GM19463 (cell line): ENCODE results near the gene MICAL3.
"Not testable (repeated sequence)": the region's sequence is repeated elsewhere in the genome, so short reads cannot be mapped to it uniquely, and the experiment has no call there.

Experiments
- ATAC-seq: cut with Tn5 transposase; IDR thresholded peaks from one replicate; pipeline ENCODE4 v1.9.1; 2021; ENCODE audit warnings: mild to moderate bottlenecking, moderate library complexity; ENCODE audit not compliant: unreplicated experiment

The MICAL3 gene

DNA sequence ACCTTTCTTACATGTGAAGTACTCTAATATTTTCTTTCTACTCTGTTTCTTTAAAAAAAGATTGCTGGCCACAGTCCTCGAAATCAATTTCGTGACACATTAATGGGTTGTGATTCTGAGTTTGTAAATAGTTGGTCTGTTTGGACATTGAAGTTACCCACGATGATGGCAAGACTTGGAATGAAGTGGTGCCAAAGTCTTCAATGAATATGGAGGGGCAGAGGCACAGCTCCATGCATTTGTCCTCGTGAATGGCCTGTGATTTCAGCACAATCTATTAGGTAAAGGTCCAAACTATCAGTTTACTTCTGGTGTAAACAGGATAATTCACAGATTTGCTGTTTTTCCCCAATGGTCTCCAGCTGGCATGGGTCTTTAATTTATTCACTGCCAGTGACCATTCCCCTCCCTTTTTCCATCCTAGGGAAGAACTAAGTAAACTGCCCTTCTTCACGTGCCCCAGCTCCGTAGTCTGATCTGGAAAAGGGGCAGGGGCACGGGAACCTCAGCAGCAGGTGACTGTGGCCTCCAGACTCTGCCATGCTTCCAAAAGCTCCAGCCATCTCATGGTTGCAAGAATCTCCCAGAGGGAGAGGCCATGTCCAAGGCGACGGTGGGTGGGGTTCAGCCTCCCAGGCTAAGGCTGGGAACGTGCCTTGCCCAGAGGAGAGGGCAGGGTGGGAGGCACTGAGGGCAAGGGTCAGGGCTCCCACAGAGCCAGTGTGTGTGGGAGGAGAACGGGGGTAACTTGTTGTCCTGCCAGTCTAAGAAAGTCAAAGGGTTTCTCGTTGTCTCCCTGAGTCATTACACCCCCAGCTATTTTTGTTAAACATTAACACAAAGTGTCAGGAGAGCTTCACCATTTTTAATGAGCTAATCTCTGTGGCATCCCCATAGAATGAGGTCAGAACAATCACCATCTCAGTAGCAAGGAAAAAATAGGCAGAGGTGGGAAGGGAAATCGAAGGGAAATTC, 36.6 kb upstream of the MICAL3 start:
- no peak for ATAC-seq

DNA sequence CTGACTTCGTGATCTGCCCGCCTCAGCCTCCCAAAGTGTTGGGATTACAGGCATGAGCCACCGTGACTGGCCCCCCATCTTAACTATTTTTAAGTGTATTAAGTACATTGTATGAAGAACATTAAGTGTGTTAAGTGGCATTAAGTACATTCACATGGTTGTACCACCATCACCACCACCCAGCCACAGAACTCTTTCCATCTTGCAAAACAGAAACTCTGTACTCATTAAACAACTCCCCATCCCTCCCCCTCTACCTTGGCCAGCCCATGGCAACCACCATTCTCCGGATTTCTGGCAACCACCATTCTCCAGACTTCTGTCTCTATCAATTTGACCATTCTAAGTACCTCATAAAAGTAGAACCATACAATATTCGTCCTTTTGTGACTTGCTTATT, 35.6 kb upstream of the MICAL3 start:
- ATAC-seq: no peak

DNA sequence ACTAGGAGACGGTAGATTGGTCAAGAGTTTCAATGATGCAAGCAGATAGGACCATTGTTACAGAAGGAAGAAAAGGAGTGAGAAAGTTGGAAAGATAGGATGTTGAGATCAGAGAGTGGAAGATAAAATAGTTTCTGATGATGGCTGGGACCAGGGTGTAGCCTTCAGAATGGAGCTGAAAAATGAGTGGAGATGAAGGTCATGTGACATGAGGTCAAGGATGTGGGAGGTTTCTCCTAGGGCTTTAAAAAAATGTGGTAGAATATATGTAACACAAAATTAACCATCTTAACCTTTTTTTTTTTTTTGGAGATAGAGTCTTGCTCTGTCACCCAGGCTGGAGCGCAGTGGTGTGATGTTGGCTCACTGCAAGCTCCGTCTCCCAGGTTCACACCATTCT, 35.1 kb upstream of the MICAL3 start:
- ATAC-seq: no peak

DNA sequence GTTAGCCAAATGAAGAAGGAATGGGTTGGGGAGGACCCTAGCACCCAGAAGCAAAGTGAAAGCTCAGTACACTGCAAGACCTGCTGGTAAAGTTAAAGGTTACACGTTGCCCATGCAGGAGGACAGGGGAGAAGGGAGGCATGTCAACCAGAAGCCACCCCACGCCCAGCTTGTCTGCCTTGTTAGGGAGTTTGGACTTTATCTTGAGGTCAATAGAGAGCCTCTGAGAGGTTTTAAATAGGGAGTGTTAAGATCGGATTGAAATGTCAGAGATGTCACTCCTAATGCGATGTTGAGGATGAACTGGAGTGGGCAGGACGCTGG, 34.7 kb upstream of the MICAL3 start:
- ATAC-seq: no peak

DNA sequence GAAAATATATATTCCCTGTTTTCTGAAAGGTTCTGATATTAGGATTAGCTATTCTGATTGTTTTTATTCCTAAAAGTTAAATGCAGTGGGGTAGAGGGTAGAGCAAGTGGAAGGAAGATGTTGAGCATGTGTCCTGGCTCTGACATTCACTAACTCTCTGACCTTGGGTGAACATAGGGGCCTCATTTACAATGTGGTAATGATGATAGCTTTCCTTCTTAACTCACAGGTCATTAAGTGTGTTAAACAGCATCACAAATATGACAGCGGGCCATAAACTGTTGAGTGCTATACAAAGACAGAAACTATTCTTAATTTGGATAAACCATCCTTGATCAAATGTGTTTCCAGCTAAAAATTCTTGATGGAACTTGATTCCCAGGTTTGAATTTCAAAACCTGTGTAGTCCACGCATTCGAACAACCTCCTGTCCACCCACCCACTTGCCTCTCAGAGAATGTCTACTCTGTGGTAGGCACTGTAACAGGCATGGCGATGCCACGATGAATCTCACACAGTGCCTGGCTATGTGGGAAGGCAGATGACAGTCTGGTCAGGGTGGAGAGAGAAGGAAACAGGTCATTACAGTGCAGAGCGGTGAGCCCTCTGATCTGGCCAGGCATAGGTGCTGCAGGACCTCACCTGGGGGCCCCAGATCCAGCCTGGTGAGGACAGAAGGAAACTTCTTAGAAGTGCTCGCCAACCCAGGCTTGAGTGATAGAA, 34.2 kb upstream of the MICAL3 start:
- ATAC-seq: no peak

DNA sequence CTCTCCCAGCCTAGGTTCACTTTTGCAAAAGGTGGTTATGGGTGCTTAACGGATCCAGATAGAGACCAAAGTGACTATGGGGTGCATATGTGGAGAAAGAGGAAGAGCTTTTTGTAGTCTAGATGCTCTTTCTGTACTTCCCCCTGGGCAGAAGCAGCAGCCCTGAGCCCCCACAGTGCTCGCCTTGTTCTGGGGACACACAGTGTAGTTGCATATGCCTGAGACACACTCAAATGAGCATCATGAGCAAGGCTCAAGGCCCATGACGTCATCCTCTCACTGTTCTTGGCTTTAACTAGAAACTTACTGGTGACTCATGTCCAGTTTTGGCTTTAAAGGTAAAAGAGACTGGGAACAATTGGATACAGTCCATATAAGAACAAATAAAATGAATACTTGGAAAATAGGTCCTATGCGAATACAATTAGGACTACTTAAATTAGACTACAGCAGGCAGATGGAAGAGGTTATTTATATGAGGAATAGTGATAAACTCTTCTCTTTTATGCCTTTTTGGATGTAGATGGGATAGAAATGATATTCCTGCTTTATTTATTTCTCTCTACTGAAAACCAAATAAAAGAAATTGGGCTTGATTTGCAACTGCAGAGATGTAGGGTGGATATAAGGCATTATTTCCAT, 33.3 kb upstream of the MICAL3 start:
- peak; percentile 46 for ATAC-seq

DNA sequence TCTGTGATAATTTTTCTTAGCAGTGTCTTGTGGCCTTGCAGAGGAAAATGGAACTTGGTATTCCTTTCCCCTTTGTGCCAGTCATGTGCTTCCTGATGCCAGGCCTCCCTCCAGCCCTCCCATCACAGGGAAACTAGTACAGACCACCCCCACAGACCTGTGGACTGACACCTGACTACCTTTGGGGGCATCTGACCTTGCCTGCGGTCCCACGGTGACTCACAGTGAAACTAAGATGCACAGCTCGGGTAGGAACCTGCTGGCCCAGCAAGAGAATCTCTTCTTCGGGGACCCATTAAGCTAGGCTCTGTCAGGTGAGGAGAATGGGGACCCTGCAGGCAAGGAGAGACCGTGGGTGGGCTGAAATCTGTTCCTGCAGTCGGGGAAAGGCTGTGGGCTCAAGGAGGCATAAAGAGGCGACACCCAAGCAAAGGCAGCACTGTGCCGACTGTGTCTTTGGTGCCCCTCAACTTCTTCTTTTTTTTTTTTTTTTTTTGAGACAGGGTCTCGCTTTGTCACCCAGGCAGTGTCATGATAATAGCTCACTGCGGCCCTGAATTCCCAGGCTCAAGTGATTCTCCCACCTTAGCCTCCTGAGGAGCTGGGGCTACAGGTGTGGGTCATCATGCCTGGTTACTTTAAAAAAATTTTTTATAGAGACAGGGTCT, 32.6 kb upstream of the MICAL3 start:
- ATAC-seq: peak; percentile 62

DNA sequence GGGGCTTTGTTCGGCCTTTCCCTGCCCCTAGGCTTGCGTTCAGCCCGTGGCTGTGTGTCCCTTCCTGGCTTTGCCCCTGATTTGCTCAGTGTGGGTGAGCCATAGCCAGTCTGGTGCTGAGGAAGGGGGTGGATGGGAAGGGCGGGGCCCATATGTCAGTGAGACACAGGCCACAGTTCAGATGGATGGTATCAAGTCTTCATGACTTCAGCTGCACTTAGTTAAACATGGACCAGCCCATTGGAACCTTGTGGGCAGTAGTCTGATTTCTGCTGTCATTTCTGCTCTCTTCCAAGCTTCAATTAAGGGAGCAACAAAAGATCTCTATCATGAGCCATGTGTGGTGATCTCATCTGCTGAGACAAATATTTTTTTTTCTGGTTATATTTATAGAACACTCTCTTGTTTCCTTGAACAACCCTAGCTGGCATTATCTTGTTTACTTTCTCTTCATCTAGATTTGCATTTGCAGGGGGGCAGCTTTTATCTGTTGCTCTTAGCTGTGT, 31.9 kb upstream of the MICAL3 start:
- no peak for ATAC-seq

DNA sequence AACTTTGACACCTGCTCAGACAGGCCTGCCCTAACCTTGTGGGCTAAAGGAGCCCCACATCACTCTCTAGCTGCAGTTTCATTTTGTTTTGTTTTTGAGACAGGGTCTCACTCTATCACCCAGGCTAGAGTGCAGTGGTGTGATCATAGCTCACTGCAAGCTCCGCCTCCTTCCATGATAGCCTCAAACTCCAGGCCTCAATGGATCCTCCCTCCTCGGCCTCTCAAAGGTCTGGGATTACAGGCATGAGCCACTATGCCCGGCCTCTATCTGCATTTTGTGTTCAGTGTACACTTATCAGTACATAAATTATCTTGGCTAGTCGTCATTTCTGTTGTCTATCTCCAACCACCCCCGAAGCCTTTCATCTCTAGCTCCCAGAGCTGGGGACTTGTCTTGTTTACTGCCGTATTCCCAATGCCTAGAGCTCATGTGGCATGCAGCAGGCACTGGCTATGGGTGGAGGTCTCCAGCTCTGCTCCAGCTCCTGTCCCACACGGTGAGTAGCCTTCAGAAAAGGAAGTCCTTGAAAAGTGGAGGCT, 31.3 kb upstream of the MICAL3 start:
- ATAC-seq: no peak

DNA sequence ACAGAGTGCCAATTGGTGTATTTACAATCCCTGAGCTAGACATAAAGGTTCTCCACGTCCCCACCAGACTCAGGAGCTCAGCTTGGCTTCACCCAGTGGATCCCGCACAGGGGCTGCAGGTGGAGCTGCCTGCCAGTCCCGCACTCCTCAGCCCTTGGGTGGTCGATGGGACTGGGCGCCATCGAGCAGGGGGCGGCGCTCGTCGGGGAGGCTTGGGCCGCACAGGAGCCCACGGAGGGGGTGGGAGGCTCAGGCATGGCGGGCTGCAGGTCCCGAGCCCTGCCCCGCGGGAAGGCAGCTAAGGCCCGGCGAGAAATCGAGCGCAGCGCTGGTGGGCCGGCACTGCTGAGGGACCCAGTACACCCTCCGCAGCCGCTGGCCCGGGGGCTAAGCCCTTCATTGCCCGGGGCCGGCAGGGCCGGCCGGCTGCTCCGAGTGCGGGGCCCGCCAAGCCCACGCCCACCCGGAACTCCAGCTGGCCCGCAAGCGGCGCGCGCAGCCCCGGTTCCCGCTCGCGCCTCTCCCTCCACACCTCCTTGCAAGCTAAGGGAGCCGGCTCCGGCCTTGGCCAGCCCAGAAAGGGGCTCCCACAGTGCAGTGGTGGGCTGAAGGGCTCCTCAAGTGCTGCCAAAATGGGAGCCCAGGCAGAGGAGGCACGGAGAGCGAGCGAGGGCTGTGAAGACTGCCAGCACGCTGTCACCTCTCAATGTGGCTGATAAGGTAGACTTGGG, 29.0 kb upstream of the MICAL3 start:
- not testable (repeated sequence) for ATAC-seq

DNA sequence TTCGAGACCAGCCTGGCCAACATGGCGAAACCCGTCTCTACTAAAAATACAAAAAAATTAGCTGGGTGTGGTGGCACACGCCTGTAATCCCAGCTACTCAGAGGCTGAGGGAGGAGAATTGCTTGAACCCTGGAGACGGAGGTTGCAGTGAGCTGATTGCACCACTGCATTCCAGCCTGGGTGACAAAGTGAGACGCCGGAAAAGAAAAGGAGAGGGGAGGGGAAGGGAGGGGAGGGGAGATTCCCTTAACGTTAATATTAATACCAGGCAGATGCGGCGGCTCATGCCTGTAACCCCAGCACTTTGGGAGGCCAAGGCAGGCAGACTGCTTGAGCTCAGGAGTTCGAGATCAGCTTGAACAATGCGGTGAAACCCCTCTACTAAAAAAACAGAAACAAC, 26.8 kb upstream of the MICAL3 start:
- not testable (repeated sequence) for ATAC-seq

DNA sequence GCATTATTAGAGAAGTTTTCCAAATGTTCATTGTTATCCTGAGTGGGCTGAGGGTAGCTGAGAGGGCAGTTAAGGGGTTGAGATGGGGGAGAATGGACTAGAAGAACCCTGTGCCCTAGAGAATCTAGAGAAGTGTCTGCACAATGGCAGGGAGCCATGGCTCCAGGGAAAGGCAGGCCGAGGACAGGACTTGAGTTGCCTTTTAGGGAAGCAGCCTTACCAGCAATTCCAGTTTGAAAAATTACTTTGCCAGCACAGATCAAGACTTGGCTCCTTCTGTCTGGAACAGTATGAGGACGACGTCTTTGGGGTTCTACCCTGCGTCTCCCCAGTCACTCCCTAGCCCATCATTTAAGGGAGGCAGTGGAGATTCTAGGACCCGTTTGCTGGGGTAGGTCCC, 25.7 kb upstream of the MICAL3 start:
- no peak for ATAC-seq

DNA sequence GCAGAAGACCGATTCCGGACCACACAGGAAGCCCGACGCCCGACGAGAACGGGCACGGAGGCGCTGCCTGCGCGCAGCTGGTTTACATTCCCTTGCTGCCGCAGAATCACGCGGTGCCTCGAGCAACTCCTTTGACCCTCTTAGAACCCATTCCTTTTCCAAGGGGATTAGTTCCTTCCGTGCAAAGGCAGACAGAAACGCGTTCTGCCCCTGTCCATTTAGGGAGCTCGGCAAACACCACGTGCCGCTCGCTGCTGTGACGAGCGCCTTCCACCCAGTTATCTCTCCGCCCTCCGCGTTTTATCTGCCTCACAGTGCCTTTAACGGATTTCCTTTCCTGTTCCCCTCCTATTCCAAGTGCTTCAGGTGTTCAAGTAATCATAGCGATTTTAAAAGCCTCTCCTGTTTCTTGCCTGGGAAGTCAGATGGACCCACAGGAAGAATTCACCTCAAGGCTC, 24.1 kb upstream of the MICAL3 start:
- no peak for ATAC-seq

DNA sequence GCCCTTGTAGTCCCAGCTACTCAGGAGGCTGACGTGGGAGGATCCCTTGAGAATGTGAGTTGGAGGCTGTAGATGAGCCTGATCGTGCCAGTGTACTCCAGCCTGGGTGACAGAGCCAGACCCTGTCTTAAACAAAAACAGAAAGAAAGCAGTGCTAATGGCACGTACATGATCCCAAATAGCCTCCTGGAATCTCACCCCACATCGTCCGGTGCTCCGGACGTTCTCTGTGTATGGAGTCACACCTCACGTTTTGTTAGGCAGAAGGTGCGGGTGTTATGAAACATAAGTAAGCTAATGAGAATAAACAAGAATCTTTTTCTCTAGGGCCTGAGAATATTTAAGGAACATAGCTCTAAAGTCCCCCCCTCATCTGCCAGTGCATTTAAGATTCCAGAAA, 23.7 kb upstream of the MICAL3 start:
- ATAC-seq: no peak

DNA sequence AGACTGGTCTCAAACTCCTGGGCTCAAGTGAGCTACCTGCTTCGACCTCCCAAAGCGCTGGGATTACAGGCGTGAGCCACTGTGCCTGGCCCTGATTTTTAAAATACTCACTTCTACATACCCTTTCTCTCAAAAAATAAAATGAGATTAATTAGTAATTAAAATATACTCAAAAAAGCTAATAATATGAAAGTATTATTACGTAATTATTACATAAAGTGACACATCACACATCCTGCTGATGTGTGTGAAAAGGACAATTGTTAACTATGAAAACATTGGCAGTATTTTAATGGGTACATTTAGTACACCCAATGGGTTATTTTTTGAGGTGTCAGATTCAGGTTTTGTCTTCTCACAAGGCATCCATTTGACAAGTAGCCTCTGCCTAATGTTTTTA, 21.4 kb upstream of the MICAL3 start:
- ATAC-seq: no peak

DNA sequence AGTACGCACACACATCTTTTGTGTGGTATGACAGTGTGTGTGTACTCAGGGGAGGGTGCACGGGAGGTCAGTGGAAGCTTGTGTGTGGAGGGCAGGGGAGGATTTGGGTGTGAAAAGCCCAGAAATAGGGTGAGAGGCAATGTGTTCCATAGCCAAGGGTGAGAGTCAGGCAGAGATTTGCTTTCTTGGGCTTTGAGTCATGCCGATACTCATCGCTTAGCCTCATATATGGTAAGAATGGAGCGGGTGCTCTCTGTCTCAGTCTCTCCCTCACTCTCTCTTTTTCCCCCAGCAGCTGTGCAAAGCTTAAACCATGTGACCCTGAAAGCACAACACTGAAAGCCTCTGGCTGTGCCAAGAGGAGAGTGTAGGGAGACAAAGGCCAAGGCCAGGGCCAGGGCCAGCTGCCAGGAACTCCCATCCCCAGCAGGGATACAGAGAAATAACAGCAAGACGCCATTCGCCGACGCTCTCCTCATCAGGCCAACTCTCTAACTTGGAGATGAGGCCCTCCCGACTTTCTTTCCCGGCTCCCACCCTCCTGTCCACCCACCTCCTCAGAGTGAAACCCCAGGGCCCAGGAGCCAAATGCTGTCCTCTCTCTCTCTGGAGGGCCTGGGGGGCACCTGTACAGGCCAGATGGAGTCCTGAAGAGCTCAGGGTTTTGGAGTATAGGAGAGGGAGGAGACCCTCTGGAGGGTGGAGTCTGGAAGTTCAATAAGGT, 20.3 kb upstream of the MICAL3 start:
- ATAC-seq: no peak

DNA sequence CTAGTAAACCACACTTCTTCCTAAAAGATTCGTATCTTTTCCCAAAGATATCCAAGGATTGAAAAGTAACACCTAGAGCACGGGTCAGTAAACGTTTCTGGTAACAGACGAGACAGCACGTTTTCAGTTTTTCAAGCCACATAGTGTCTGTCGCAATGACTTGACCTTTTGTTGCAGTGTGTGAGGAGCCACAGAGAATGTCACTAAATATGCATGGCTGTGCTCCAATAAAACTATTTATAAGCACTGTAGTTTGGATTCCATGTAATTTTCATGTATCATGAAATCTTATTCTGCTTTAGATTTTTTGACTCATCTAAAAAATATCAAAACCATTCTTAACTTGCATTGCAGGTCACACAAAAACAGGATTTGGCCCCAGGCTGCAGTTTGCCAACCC, 18.3 kb upstream of the MICAL3 start:
- no peak for ATAC-seq

DNA sequence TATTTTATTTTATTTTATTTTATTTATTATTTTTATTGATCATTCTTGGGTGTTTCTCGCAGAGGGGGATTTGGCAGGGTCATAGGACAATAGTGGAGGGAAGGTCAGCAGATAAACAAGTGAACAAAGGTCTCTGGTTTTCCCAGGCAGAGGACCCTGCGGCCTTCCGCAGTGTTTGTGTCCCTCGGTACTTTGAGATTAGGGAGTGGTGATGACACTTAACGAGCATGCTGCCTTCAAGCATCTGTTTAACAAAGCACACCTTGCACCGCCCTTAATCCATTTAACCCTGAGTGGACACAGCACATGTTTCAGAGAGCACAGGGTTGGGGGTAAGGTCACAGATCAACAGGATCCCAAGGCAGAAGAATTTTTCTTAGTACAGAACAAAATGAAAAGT, 16.5 kb upstream of the MICAL3 start:
- not testable (repeated sequence) for ATAC-seq

DNA sequence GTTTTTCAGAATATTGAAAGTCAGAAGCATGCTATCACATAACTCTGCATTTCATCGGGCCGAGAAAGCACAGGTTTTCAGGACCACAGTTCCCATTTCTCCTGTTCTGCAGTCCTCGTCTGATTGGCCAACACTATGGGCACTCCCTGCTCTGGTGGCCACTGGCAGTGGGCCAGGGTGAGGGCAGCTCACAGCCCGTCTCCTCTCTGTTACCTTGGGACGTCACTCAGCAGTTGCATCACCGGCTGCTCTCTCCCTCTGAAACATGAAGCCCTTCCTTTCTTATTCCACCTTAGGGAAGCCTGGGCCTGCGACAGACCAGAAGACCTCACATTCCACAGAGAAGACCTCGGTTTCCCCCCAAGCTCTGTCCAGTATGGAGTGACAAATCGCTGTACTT, 11.4 kb upstream of the MICAL3 start:
- no peak for ATAC-seq
